BLaER1 treated with 17β-estradiol and CSF1 and Interleukin-3, amounts not matched to agents 10 nM and 100 nM (cell line): Measurements from ENCODE around the gene MSN.

Experiments used
- H3K27ac ChIP-seq, 11 experiments: shearing (Covaris generic); formaldehyde crosslinking; 2 replicates each; pipeline ENCODE4 v1.8.1; 2022
- H3K27me3 ChIP-seq, 11 experiments: shearing (Covaris generic); formaldehyde crosslinking; 2 replicates each; pipeline ENCODE4 v1.8.1; 2022
- H3K36me3 ChIP-seq, 11 experiments: shearing (Covaris generic); formaldehyde crosslinking; 2 replicates each; pipeline ENCODE4 v1.8.1; 2022
- H3K4me1 ChIP-seq, 10 experiments: shearing (Covaris generic); formaldehyde crosslinking; 2 replicates each; pipeline ENCODE4 v1.8.1; 2022
- H3K4me2 ChIP-seq, 11 experiments: shearing (Covaris generic); formaldehyde crosslinking; 2 replicates each; pipeline ENCODE4 v1.8.1; 2022
- H3K4me3 ChIP-seq, 10 experiments: shearing (Covaris generic); formaldehyde crosslinking; 2 replicates each; pipeline ENCODE4 v1.8.1; 2022
- H3K9ac ChIP-seq, 11 experiments: shearing (Covaris generic); formaldehyde crosslinking; 2 replicates each; pipeline ENCODE4 v1.8.1; 2022
- H3K9me3 ChIP-seq, 11 experiments: shearing (Covaris generic); formaldehyde crosslinking; replicated peaks in 1 of 11; 2 replicates each; pipeline ENCODE4 v1.8.1; 2022
- H4K20me1 ChIP-seq, 11 experiments: shearing (Covaris generic); formaldehyde crosslinking; 2 replicates each; pipeline ENCODE4 v1.8.1; 2022
- Cebpa-rat ChIP-seq, 11 experiments: shearing (Covaris generic); IDR thresholded peaks; 2 replicates each; pipeline ENCODE4 v1.8.1; 2022

MSN gene

DNA sequence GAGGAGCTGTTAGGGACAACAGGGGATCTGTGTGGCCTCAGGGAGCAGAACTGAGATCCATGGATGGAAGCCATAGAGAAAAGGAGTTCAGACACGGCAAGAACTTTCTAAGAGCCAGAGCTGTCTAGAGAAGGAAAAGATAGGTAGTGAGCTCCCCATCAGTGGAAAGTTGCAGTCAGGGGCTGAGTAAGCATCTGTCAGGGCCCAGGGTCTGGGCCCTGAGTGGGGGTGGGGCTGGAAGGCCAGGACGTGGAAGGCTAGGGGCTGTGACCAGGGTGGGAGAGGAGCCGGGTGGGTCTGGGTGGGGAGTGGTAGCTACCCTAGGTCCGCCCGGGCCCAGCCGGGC, 324 bp upstream of the MSN start:
- H3K4me3 ChIP-seq = peak overlapping the region in 9 of 10 experiments; percentile 79 to 89 (median 82); a peak in 13 of 20 replicates

DNA sequence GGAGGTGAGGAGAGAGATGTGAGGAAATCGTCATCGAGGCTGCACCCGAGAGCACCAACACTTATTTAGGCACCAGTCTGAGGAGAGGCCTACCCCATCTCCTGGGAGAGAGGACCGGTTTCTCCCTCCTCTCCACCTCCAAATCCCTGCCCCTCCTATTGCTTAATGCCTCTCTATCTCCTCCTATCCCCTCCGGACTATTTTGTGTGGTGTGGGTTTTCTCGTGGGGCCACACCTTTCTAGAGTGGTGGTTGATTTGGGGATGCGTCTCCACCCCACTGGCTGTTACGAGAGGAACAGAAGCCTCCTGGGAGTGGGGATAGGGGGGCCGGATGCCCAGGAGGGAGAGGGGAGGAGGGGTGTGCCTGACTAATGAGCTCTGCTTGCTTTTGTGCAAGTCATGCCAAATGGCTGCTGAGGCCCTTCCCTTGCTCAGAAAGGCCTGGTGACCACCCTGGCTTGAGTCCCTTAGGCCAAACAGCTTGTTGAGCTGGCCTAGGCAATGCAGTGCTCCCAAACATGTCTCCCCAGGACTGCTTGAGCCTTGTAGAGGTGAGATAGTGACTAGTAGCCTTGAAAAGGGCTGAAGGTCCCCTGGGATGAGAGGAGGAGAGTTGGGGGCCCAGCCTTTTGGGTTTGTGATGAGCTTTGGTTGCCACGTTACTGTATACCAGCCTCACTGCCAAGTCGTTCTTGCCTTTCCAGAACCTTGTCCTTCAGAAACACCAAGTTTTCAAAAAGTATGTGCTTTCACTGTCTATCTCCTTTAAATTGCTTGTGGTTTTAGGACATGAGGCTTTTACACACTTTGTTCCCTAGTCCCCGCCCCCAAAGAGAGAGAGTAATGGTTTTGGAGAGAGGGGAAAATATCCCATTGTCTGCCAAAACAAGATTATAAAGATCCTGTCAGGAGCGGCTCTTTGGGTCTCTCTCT, 1.2 kb downstream of the MSN start:
- Histone ChIP-seq H3K36me3 (peaks cover 4 to 36% (median 25%) of the 10 kb centered on the region in 11 experiments; a peak in 18 of 22 replicates), H4K20me1 (peaks cover 25 to 56% (median 28%) of the 10 kb centered on the region in 11 experiments; a peak in 21 of 22 replicates), H3K4me3 (peak overlapping the region; percentile 79 to 89 (median 82)), H3K27me3 (peaks cover 17 to 59% (median 48%) of the 10 kb centered on the region in 11 experiments), H3K4me2 (peak overlapping the region; percentile 54 to 86 (median 76)), H3K9me3 (peaks cover 0 to 7% (median under 1%) of the 10 kb centered on the region in 11 experiments; a peak in 7 of 22 replicates), H3K9ac (peak overlapping the region; percentile 87 to 98 (median 96)), H3K27ac (peak overlapping the region; percentile 82 to 98 (median 95)), H3K4me1 (peaks cover 37 to 46% (median 42%) of the 10 kb centered on the region in 10 experiments)
- TF ChIP-seq Cebpa-rat (IDR thresholded peaks at IDR 0.05) = peak in 2 of 11 experiments; percentile 43 to 45; a peak in 2 of 22 replicates

More for the DNA sequence above, 324 bp upstream of the MSN start:
- Histone ChIP-seq H3K36me3 (peaks cover 4 to 23% (median 12%) of the 10 kb centered on the region in 11 experiments; a peak in 16 of 22 replicates), H3K4me2 (peak overlapping the region in 10 of 11 experiments; percentile 21 to 67 (median 42); a peak in 19 of 22 replicates), H3K4me1 (peaks cover 22 to 33% (median 28%) of the 10 kb centered on the region in 10 experiments), H3K9ac (peak overlapping the region; percentile 87 to 98 (median 96); a peak in 19 of 22 replicates), H3K9me3 (peaks cover 5 to 21% (median 14%) of the 10 kb centered on the region in 11 experiments; a peak in 21 of 22 replicates), H3K27ac (peak overlapping the region in 10 of 11 experiments; percentile 7 to 98 (median 95); a peak in 17 of 22 replicates), H3K27me3 (peaks cover 12 to 44% (median 33%) of the 10 kb centered on the region in 11 experiments), H4K20me1 (peaks cover 11 to 41% (median 13%) of the 10 kb centered on the region in 11 experiments; a peak in 21 of 22 replicates)
- no peak for TF ChIP-seq Cebpa-rat (IDR thresholded peaks at IDR 0.05)

DNA sequence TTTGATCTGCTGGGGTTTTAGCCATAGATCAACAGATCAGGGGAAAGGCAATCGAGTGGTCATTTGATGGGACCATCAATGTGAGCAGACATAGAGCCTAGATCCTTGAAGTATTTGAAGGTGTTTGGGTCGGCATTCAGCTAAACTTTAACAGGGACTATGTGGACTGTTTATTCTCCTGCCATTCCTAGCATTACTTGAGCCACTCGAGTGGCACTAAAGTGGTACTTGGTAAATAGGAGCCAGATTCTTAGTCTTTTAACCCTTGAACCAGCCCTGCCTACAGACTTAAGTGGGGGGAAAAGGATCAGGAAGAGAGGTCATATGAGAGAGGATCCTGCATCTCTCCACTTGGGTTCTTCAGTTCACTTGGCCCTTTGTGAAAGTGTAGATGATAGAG, 3.8 kb downstream of the MSN start:
- Histone ChIP-seq H3K9ac (peak overlapping the region in 5 of 11 experiments; percentile 19 to 47 (median 40); a peak in 8 of 22 replicates), H3K27ac (peak overlapping the region in 8 of 11 experiments; percentile 0 to 32 (median 3); a peak in 9 of 22 replicates)
- TF ChIP-seq Cebpa-rat (IDR thresholded peaks at IDR 0.05) = no peak

DNA sequence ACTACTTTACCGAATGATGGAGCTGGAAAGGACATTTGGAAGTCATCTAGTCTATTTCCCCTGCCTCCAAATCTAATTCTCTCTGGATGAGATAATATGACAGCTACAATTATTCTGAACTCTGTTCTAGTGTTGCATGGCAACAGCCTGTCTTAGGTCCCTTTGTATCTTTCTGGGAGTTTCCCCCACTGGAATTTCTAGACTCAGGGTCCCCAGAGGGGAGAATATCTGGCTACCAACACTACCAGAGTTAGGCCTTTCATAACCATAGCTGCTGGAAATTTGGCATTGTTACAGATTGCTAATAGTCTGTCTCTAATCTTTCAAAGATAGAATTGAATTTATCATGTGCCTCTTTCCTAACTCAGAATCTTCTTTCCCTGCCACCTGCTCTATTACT, 4.5 kb downstream of the MSN start:
- no peak for TF ChIP-seq Cebpa-rat (IDR thresholded peaks at IDR 0.05)

More for the DNA sequence above, 3.8 kb downstream of the MSN start:
- peaks cover 51 to 83% (median 54%) of the 10 kb centered on the region in 11 experiments; a peak in 21 of 22 replicates for H4K20me1 ChIP-seq
- H3K4me2 ChIP-seq = peak overlapping the region; percentile 29 to 89 (median 68)
- H3K4me1 ChIP-seq = peaks cover 49 to 69% (median 58%) of the 10 kb centered on the region in 10 experiments
- H3K9me3 ChIP-seq = peaks cover 0 to 5% (median 0%) of the 10 kb centered on the region in 11 experiments; a peak in 2 of 22 replicates
- H3K36me3 ChIP-seq = peaks cover 8 to 53% (median 42%) of the 10 kb centered on the region in 11 experiments; a peak in 19 of 22 replicates
- peak overlapping the region in 8 of 10 experiments; percentile 26 to 59 (median 42); a peak in 13 of 20 replicates for H3K4me3 ChIP-seq
- H3K27me3 ChIP-seq = peaks cover 17 to 85% (median 74%) of the 10 kb centered on the region in 11 experiments

DNA sequence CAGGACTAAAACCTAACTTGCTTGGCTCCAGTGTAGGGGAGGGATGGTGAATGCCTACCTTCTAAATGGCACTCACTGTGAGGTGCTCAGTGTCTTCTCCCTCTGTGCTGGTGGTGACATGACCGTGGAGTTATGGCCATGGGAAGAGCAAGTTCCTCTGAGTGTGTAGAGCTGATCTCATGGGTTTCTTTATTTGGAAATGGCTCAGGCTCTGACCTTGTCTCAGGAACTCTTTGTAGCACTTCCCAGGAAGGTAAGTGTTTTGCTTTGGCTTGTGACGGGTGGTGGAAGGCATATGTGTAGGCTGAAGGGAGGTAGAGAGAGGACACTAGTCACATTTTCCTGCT, 6.4 kb downstream of the MSN start:
- H4K20me1 ChIP-seq = peaks cover 74 to 98% (median 80%) of the 10 kb centered on the region in 11 experiments; a peak in 21 of 22 replicates
- TF ChIP-seq Cebpa-rat (IDR thresholded peaks at IDR 0.05) = no peak
- peaks cover 47 to 89% (median 75%) of the 10 kb centered on the region in 10 experiments for H3K4me1 ChIP-seq
- H3K9ac ChIP-seq = peak overlapping the region in 6 of 11 experiments; percentile 11 to 52 (median 32); a peak in 9 of 22 replicates
- H3K9me3 ChIP-seq = peaks cover 0 to 5% (median 0%) of the 10 kb centered on the region in 11 experiments; a peak in 1 of 22 replicates
- H3K4me3 ChIP-seq = peak overlapping the region in 6 of 10 experiments; percentile 5 to 59 (median 33); a peak in 9 of 20 replicates
- H3K4me2 ChIP-seq = peak overlapping the region; percentile 41 to 89 (median 68)
- H3K27ac ChIP-seq = peak overlapping the region in 8 of 11 experiments; percentile 25 to 62 (median 50); a peak in 14 of 22 replicates
- H3K36me3 ChIP-seq = peaks cover 8 to 75% (median 51%) of the 10 kb centered on the region in 11 experiments; a peak in 19 of 22 replicates
- H3K27me3 ChIP-seq = peaks cover 17 to 93% (median 77%) of the 10 kb centered on the region in 11 experiments

More for the DNA sequence above, 4.5 kb downstream of the MSN start:
- H3K4me2 ChIP-seq = peak overlapping the region; percentile 29 to 89 (median 68)
- H3K4me3 ChIP-seq = peak overlapping the region in 7 of 10 experiments; percentile 7 to 59 (median 45); a peak in 11 of 20 replicates
- peaks cover 8 to 60% (median 46%) of the 10 kb centered on the region in 11 experiments; a peak in 19 of 22 replicates for H3K36me3 ChIP-seq
- peak overlapping the region in 4 of 11 experiments; percentile 28 to 50 (median 43); a peak in 6 of 22 replicates for H3K9ac ChIP-seq
- H3K27ac ChIP-seq = peak overlapping the region in 4 of 11 experiments; percentile 0 to 32 (median 22); a peak in 6 of 22 replicates
- peaks cover 58 to 89% (median 61%) of the 10 kb centered on the region in 11 experiments; a peak in 21 of 22 replicates for H4K20me1 ChIP-seq
- H3K4me1 ChIP-seq = peaks cover 44 to 73% (median 59%) of the 10 kb centered on the region in 10 experiments
- peaks cover 0 to 5% (median 0%) of the 10 kb centered on the region in 11 experiments; a peak in 2 of 22 replicates for H3K9me3 ChIP-seq
- peaks cover 17 to 89% (median 75%) of the 10 kb centered on the region in 11 experiments for H3K27me3 ChIP-seq

DNA sequence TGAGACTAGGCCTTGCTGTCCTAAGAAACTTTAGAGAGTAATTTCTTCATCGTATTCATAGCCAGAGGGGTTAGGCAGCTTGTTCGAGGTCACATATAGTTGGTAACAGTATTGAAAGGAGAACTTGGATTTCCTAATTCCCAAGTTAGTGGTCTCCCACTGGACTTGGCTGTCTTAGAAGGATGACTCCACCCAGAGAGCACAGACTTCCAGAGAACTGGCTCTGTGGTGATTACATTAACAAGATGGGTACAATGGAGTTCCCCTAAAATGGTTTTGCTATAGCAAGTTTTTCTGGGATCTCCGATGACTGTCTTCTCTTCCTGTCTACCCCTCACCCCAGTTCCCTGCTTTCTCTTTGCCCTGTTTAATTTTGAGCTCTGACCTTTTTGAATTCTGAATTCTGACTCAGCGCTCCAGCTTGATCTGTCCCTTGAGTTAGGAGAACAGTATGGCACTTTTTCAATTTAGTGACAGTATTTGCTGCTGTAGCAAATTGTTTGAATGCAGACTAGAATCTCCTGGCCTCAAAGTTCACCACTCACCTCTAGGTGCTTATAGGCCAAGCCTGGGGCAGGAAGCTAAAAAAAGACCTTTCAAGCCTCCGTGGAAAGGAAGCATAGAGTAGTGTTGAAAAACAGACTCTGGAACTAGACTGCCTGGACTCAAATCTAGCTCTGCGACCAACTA, 6.9 kb downstream of the MSN start:
- Histone ChIP-seq H3K9ac (peak overlapping the region in 6 of 11 experiments; percentile 11 to 52 (median 32); a peak in 7 of 22 replicates), H3K4me2 (peak overlapping the region; percentile 41 to 89 (median 68)), H4K20me1 (peaks cover 77 to 97% (median 85%) of the 10 kb centered on the region in 11 experiments; a peak in 21 of 22 replicates), H3K4me1 (peaks cover 46 to 94% (median 80%) of the 10 kb centered on the region in 10 experiments), H3K9me3 (peaks cover 0 to 5% (median 0%) of the 10 kb centered on the region in 11 experiments; a peak in 1 of 22 replicates), H3K4me3 (peak overlapping the region in 5 of 10 experiments; percentile 12 to 59 (median 48); a peak in 7 of 20 replicates), H3K27ac (peak overlapping the region in 9 of 11 experiments; percentile 3 to 62 (median 49); a peak in 14 of 22 replicates), H3K27me3 (peaks cover 17 to 93% (median 75%) of the 10 kb centered on the region in 11 experiments), H3K36me3 (peaks cover 6 to 77% (median 51%) of the 10 kb centered on the region in 11 experiments; a peak in 19 of 22 replicates)
- no peak for TF ChIP-seq Cebpa-rat (IDR thresholded peaks at IDR 0.05)

DNA sequence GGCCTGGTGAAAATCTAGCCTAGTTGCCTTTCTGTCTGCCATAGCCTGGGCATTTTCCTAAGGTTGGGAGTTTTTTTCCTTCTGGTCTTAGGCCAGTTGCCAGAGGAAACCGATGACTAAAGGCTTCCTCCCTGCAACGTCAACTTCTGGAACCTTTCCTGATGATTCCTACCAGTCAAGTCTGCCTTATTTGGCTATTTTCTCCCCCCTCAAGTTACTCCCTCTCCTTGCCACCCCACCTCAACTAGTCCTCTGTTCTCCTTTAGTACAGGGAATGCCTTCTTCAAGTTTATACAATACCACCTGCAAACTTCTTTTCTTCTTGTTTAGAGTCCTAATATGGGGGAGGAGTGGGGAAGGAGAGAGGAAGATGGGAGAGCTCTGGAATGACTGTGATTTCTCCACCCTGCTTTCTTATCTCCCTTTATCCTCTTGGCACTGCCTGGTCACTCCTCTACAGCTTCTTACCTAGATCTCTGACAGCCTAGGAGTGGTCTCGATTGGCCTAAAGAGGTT, 10.6 kb downstream of the MSN start:
- Histone ChIP-seq H3K9ac (peak overlapping the region in 4 of 11 experiments; percentile 13 to 65 (median 64); a peak in 5 of 22 replicates), H3K36me3 (peaks cover 13 to 92% (median 52%) of the 10 kb centered on the region in 11 experiments; a peak in 20 of 22 replicates), H3K27me3 (peaks cover 0 to 65% (median 47%) of the 10 kb centered on the region in 11 experiments; a peak in 19 of 22 replicates), H3K9me3 (peaks cover 0 to 5% (median 0%) of the 10 kb centered on the region in 11 experiments; a peak in 2 of 22 replicates), H4K20me1 (peaks cover 88 to 100% (median 99%) of the 10 kb centered on the region in 11 experiments), H3K4me1 (peaks cover 20 to 100% (median 79%) of the 10 kb centered on the region in 10 experiments; a peak in 19 of 20 replicates), H3K4me2 (peak overlapping the region in 9 of 11 experiments; percentile 14 to 89 (median 74); a peak in 15 of 22 replicates), H3K4me3 (peak overlapping the region in 2 of 10 experiments; percentile 19 to 32; a peak in 4 of 20 replicates), H3K27ac (peak overlapping the region in 6 of 11 experiments; percentile 9 to 81 (median 72); a peak in 11 of 22 replicates)
- TF ChIP-seq Cebpa-rat (IDR thresholded peaks at IDR 0.05) = no peak
